Measurements from ENCODE around the gene OR13J1.
"Not testable (repeated sequence)": the region's sequence is repeated elsewhere in the genome, so short reads cannot be mapped to it uniquely, and the experiment has no call there.

OR13J1 gene

DNA sequence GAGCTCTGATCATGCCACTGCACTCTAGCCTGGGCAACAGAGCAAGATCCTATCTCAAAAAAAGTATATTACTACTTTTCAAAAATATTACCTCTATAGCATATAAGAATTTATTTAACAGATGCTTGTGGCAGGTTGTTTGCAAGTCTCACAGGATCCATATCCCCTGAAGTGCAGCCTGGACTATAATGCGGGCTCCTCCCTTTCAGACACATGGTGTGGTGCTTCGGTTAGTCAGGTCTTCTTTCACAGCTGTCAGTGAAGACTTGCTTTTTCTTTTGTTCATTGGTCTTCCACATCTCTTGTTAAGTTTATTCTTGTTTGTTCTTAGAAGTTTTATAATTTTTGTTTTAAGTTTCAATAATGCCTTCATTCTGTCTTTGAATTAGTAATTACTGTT, 26.4 kb upstream of the OR13J1 start:
- TF ChIP-seq, protein P1, sequence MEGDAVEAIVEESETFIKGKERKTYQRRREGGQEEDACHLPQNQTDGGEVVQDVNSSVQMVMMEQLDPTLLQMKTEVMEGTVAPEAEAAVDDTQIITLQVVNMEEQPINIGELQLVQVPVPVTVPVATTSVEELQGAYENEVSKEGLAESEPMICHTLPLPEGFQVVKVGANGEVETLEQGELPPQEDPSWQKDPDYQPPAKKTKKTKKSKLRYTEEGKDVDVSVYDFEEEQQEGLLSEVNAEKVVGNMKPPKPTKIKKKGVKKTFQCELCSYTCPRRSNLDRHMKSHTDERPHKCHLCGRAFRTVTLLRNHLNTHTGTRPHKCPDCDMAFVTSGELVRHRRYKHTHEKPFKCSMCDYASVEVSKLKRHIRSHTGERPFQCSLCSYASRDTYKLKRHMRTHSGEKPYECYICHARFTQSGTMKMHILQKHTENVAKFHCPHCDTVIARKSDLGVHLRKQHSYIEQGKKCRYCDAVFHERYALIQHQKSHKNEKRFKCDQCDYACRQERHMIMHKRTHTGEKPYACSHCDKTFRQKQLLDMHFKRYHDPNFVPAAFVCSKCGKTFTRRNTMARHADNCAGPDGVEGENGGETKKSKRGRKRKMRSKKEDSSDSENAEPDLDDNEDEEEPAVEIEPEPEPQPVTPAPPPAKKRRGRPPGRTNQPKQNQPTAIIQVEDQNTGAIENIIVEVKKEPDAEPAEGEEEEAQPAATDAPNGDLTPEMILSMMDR (IDR thresholded peaks at IDR 0.05; ENCODE audit: low read depth, low read length), result no peak
- no peak overlapping the region for H3K4me3 ChIP-seq (ENCODE audit: low read depth, low read length)
- no peak for DNase-seq
- H3K9me3 ChIP-seq, result no peaks in the 10 kb centered on the region
- no peaks in the 10 kb centered on the region for H3K4me1 ChIP-seq
- peaks cover 19% of the 10 kb centered on the region for H3K27me3 ChIP-seq
- H3K36me3 ChIP-seq, result no peaks in the 10 kb centered on the region

DNA sequence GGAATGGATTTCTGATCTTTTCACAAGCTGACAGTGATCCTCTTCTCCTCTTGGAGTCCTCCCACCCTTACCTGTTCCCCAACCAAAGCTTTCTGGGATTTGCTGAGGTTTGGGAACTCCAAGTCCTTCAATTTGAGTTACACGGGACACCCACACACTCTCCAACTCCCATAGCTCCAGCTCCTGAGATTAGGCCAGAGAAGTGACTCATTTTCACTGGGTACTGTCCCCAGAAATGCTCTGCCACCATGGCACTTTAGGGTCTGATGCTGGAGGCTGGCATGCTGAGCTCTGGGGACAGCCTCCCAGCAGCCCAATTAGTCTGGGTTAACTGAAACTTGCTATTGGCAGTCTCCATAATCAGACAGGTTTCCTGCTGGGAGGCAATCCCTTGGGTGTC, 21.9 kb upstream of the OR13J1 start:
- peaks cover 8% of the 10 kb centered on the region for H3K4me1 ChIP-seq
- no peaks in the 10 kb centered on the region for H3K9me3 ChIP-seq
- no peaks in the 10 kb centered on the region for H3K36me3 ChIP-seq
- no peaks in the 10 kb centered on the region for H3K27me3 ChIP-seq
- no peak overlapping the region for H3K4me3 ChIP-seq (ENCODE audit: low read depth, low read length)
- no peak for DNase-seq
- TF ChIP-seq, protein P1 (IDR thresholded peaks at IDR 0.05; ENCODE audit: low read depth, low read length), result no peak

DNA sequence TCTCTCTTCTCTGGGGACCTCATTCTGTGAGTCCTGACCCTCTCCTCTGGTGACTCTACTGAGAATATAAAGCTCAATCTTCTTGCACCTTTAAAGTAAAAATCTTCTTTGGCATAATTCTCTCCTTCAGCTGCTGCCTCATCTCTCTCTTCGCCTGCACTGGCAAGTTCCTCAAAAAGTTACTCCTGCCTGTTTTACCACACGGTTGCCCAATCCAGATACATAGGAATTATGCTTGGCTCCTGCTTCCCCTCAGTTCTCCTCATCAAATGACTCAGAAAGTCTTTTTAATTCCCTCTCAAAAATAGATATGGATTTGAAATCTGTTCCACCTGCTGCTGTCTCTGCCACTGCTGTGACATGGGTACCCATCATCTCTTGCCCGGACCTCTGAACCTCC, 21.4 kb upstream of the OR13J1 start:
- H3K36me3 ChIP-seq, result no peaks in the 10 kb centered on the region
- no peaks in the 10 kb centered on the region for H3K9me3 ChIP-seq
- no peak overlapping the region for H3K4me3 ChIP-seq (ENCODE audit: low read depth, low read length)
- TF ChIP-seq, protein P1 (IDR thresholded peaks at IDR 0.05; ENCODE audit: low read depth, low read length), result no peak
- no peaks in the 10 kb centered on the region for H3K27me3 ChIP-seq
- H3K4me1 ChIP-seq, result peaks cover 8% of the 10 kb centered on the region
- no peak for DNase-seq

DNA sequence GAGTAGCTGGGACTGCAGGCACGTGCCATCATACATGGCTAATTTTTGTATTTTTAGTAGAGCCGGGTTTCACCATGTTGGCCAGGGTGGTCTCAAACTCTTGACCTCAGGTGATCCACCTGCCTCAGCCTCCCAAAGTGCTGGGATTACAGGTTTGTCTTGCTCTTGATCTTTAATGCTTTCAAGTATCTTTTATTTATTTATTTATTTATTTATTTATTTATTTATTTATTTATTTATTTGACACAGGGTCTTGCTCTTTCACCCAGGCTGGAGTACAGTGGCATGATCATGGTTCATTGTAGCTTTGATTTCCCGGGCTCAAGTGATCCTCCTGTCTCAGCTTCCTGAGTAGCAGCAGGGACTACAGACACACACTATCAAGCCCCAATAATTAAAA, 14.7 kb upstream of the OR13J1 start:
- H3K4me3 ChIP-seq (ENCODE audit: low read depth, low read length); H3K4me1 ChIP-seq; DNase-seq; H3K36me3 ChIP-seq; H3K9me3 ChIP-seq; H3K27me3 ChIP-seq: not testable (repeated sequence)

DNA sequence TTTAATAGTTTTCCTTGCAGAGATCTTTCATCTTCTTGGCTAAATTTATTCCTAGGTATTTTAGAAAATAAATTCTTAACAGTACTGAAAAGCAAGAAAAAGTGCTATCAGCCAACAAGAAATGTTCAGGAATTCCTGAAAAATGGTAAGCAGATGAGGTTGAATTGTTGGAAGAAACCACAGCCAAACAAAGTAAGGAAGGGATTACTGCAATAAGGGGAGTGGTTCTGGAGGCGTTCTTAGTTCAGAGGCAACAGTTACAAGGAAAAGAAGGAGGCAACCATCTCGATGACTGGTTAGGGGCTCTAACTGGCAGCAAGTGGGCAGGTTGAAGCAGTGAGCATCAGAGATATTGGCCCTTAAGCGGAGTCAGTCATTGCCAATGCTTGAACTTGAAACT, 12.8 kb upstream of the OR13J1 start:
- Histone ChIP-seq H3K4me3 (ENCODE audit: low read depth, low read length) (no peak overlapping the region), H3K9me3 (no peaks in the 10 kb centered on the region)

DNA sequence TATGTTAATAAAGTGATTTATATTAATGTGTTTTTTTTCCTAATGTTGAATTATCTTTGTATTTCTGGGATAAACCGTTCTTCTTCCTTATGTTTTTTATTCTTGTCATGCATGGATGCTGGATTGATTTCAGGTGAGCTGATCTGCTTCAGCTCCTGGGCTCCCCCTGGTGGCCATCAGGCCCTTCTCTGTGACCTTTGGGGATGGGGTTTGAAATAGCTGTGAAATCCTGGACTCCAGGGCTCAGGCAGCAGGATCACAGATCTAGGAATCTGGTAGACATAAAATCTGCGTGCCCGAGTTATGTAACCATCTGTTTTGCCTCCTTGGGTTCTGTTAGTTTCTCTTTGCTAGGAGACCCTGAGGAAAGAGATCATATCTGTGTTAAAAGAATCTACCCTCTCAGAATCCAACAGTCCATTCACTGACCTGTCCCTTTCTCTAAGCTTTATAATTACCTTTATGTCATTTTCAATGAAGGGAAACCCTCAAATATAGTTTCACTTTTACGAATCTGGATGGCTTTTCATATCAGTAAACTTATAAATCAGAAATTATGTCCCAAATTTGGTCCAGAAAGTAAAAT, 12.2 kb upstream of the OR13J1 start:
- TF ChIP-seq, protein P1 (IDR thresholded peaks at IDR 0.05; ENCODE audit: low read depth, low read length), result peak; percentile 100
- Histone ChIP-seq H3K9me3 (no peaks in the 10 kb centered on the region), H3K4me3 (ENCODE audit: low read depth, low read length) (no peak overlapping the region), H3K36me3 (no peaks in the 10 kb centered on the region), H3K4me1 (no peaks in the 10 kb centered on the region), H3K27me3 (no peaks in the 10 kb centered on the region)
- DNase-seq, result peak; percentile 88

More for the DNA sequence above, 12.8 kb upstream of the OR13J1 start:
- Histone ChIP-seq H3K36me3 (no peaks in the 10 kb centered on the region), H3K4me1 (no peaks in the 10 kb centered on the region), H3K27me3 (no peaks in the 10 kb centered on the region)
- TF ChIP-seq, protein P1 (IDR thresholded peaks at IDR 0.05; ENCODE audit: low read depth, low read length), result no peak
- DNase-seq, result no peak

DNA sequence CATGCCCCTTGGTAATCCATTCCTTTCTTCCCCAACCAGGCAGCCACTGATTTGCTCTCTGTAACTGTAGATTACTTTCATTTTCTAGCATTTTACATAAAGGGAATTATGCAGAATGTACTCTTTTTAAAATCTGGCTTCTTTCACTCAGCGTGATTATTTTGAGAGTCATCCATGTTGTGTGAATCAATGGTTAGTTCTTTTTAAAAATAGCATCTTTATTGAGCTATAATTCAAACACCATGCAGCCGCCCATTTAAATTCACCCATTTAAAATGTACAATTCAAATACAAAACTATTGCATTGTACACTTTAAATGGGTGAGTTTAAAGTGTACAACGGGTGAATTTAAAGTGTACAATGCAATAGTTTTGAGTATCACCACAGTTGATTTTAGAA, 2.3 kb upstream of the OR13J1 start:
- Histone ChIP-seq H3K9me3 (no peaks in the 10 kb centered on the region), H3K36me3 (no peaks in the 10 kb centered on the region), H3K4me3 (ENCODE audit: low read depth, low read length) (no peak overlapping the region), H3K4me1 (no peaks in the 10 kb centered on the region), H3K27me3 (no peaks in the 10 kb centered on the region)
- TF ChIP-seq, protein P1 (IDR thresholded peaks at IDR 0.05; ENCODE audit: low read depth, low read length), result no peak
- DNase-seq, result no peak
